Type B pancreatic cell (in vitro differentiated cells): ENCODE results near the gene TEX2. TPM values are rescaled to one million over a fixed set of nuclear protein-coding genes. Genes with fewer than 3 reads are reported as not detected.
A peak's percentile ranks its signal among the peaks of the same experiment; 100 is the strongest.

Experiments
- DNase-seq: peaks from one replicate; pipeline ENCODE4 v3.0.0; 2021; ENCODE audit warnings: mixed read lengths; ENCODE audit not compliant: unreplicated experiment; ENCODE audit errors: extremely low spot score
- H3K27ac Mint-ChIP-seq: 2 replicates; pipeline ENCODE4 v1.8.0; 2021; ENCODE audit warnings: mild to moderate bottlenecking, mixed read lengths
- H3K27me3 Mint-ChIP-seq: 2 replicates; pipeline ENCODE4 v1.8.0; 2021; ENCODE audit warnings: mixed read lengths
- H3K36me3 Mint-ChIP-seq: 2 replicates; pipeline ENCODE4 v1.8.0; 2021; ENCODE audit warnings: mixed read lengths
- H3K4me1 Mint-ChIP-seq: one replicate; pipeline ENCODE4 v1.8.0; 2021; ENCODE audit warnings: mixed read lengths; ENCODE audit not compliant: unreplicated experiment
- H3K4me3 Mint-ChIP-seq: 2 replicates; pipeline ENCODE4 v1.8.0; 2021; ENCODE audit warnings: mild to moderate bottlenecking, mixed read lengths
- H3K9me3 Mint-ChIP-seq: 2 replicates; pipeline ENCODE4 v1.8.0; 2021; ENCODE audit warnings: mixed read lengths
- total RNA-seq: library from RNA; stranded (reverse); gene quantifications from 2 replicates; pipeline ENCODE4 v1.2.1, GENCODE V29; 2021; ENCODE audit warnings: low replicate concordance
- TF ChIP-seq, protein P1 (sequence below): fragments of 200-600 bp; sonication (generic); conservative IDR thresholded peaks from 2 replicates; pipeline ENCODE4 v1.5.0; 2021; ENCODE audit warnings: antibody characterized with exemption, mild to moderate bottlenecking

The TEX2 gene
- total RNA-seq, 1 donor from 2014 or later = 23.3 TPM

DNA sequence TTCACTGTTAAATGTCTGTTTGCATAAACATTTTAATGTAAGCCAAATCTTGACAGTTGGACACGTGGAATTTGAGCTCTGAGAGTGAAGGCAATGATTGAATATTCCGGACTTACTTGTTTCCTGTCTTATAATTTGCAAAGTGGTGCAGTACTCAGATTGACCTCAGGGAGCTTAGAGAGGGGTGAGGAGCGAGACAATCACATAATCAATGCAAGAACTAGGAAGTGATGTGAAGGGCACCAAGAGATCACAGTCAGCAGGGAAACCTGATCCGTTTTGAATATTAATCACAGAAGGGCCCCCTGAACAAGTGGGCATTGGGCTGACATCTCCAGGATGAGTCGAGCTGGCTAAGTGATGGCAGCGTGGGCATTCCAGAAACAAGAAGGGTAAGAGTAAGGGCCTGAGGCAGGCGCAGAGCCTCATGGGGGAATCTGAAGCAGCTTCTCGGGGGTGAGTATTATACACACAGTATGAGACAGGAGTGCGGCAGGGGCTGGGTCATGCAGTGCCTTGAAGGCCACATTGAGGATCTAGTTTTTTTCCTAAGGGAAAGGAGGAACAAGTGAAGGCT, 26.1 kb downstream of the TEX2 start:
- TF ChIP-seq, protein P1, sequence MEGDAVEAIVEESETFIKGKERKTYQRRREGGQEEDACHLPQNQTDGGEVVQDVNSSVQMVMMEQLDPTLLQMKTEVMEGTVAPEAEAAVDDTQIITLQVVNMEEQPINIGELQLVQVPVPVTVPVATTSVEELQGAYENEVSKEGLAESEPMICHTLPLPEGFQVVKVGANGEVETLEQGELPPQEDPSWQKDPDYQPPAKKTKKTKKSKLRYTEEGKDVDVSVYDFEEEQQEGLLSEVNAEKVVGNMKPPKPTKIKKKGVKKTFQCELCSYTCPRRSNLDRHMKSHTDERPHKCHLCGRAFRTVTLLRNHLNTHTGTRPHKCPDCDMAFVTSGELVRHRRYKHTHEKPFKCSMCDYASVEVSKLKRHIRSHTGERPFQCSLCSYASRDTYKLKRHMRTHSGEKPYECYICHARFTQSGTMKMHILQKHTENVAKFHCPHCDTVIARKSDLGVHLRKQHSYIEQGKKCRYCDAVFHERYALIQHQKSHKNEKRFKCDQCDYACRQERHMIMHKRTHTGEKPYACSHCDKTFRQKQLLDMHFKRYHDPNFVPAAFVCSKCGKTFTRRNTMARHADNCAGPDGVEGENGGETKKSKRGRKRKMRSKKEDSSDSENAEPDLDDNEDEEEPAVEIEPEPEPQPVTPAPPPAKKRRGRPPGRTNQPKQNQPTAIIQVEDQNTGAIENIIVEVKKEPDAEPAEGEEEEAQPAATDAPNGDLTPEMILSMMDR = peak; percentile 69
- no peak overlapping the region for H3K27ac Mint-ChIP-seq
- H3K36me3 Mint-ChIP-seq = peaks cover 8% of the 10 kb centered on the region
- H3K27me3 Mint-ChIP-seq = no peaks in the 10 kb centered on the region
- peak overlapping the region; percentile 17 for H3K4me3 Mint-ChIP-seq
- H3K9me3 Mint-ChIP-seq = peaks cover 4% of the 10 kb centered on the region
- DNase-seq = no peak
- H3K4me1 Mint-ChIP-seq = peaks cover 44% of the 10 kb centered on the region

DNA sequence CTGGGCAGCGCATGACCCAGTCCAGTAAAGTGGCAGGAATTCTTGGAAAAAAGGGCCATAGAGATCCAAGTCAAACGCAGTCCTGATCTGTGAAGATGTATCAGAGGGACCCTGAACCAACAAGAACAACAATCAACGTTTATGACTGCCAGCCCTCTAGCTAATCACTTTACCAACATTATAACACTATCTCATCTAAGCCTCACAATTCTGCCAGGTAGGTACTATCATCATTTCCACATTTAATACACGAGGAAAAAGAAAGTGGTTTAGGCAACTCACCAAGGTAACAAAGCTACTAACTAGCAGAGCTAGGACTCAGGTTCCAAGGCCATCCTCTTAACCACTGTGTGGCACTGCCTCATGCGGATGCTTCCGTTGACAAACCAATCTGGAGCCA, 28.1 kb downstream of the TEX2 start:
- Mint-ChIP-seq H3K27me3 (no peaks in the 10 kb centered on the region), H3K4me3 (no peak overlapping the region), H3K36me3 (peaks cover 8% of the 10 kb centered on the region), H3K27ac (no peak overlapping the region), H3K4me1 (peaks cover 44% of the 10 kb centered on the region), H3K9me3 (peaks cover 4% of the 10 kb centered on the region)
- DNase-seq = no peak
- TF ChIP-seq, protein P1 = no peak

DNA sequence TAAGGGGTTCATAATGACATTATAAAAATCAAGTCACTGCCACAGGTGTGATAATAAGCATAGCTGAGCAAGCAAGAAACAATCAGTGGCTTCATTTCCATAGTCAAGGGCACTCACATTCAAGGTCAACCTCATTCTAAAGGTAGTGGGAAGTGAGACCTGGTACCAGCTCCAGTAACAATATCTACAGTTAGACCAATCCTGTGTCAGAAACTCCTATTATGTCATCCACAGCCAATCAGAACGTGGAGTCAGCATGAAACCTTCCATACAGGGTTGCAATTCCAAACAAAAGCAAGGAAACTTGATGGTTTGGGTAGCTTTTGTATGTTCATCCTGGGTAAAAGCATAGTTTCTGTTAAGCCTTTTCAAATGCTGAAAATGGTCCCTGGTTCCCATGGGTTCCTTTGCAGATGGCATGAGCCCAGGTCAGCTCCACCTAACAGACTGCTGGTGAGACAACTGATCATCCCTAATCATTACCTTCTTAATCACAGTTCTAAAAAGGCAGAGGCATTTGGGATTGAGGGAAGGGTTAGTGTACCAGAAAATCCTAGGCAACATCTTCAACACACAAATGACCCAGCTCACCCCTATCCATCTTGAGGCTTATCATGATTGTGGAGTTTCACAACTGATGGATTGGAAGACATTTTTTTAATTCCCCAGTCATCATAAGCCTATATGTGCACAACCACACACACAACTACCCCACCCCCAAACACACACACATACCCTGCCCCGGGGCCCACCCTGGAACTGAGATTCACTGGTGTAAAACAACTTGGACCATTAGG, 30.4 kb downstream of the TEX2 start:
- peaks cover 8% of the 10 kb centered on the region for H3K36me3 Mint-ChIP-seq
- H3K9me3 Mint-ChIP-seq = peaks cover 4% of the 10 kb centered on the region
- H3K27me3 Mint-ChIP-seq = no peaks in the 10 kb centered on the region
- no peak overlapping the region for H3K27ac Mint-ChIP-seq
- peaks cover 31% of the 10 kb centered on the region for H3K4me1 Mint-ChIP-seq
- TF ChIP-seq, protein P1 = no peak
- no peak overlapping the region for H3K4me3 Mint-ChIP-seq
- no peak for DNase-seq

DNA sequence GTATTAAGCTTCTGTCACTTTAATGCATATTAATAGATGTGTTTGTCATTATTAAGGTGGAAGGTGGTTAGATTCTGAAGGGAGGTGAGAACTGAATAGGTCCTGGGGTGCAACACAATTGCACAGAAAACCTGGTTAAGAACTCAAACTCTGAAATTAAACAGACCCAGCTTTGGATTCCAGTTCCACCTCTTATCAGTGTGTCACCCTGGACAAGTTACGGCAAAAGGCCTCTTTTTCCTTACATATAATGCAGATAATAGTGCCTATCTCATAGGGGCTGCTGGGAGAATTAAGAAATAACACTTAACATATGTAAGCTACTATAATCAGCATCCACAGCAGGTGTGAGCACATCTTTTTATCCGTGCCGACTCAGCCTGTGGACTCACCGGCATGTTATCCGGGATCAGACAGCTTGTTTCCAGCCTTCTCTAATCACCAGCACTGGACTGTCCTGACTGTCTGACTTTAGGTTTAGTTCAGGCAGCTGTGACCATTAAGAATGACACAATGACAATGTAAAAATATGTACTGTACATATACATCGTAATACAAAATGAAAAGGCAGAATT, 31.4 kb downstream of the TEX2 start:
- no peaks in the 10 kb centered on the region for H3K27me3 Mint-ChIP-seq
- H3K4me3 Mint-ChIP-seq = no peak overlapping the region
- no peaks in the 10 kb centered on the region for H3K9me3 Mint-ChIP-seq
- TF ChIP-seq, protein P1 = no peak
- H3K4me1 Mint-ChIP-seq = peaks cover 21% of the 10 kb centered on the region
- no peak overlapping the region for H3K27ac Mint-ChIP-seq
- peaks cover under 1% of the 10 kb centered on the region for H3K36me3 Mint-ChIP-seq
- DNase-seq = no peak

DNA sequence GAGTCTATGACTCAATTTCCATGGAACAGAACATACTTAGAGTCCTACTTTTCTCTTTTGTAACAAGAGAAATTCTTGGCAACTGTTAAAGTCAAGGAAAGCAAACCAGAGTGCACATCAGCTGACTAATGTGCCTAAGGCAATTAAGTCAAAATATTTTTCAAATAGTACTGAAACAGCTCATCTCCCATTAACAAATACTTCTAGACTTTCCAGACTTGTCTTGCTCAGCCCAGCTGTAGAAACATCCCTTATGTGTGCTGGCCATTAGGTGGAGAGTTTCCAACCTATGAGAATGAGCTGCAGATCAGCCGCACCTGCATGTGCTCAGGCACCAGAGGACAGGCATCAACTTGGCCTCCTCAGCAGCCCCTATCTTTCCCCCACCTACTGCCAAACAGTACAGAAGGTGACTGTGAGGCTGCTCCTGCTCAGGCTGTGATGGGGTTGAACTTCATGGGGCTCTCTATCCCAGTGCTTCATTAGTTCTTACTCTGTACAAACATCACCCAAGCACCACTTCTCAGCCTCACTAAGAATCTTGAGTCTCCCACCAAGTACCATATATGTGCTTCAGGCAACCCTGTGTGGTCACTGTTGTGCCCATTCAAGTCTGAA, 32.2 kb downstream of the TEX2 start:
- Mint-ChIP-seq H3K4me1 (peaks cover 18% of the 10 kb centered on the region), H3K4me3 (no peak overlapping the region), H3K36me3 (no peaks in the 10 kb centered on the region), H3K27ac (no peak overlapping the region), H3K9me3 (no peaks in the 10 kb centered on the region), H3K27me3 (no peaks in the 10 kb centered on the region)
- TF ChIP-seq, protein P1 = no peak
- DNase-seq = no peak
